ENCODE results near the gene PRX. TPM values are rescaled to one million over a fixed set of nuclear protein-coding genes. Genes with fewer than 3 reads are reported as not detected.

The PRX gene
- total and polyA plus RNA-seq, 2 of the 4 experiments (the other 2 are of a cell fraction): 0.90 to 1.7 TPM

DNA sequence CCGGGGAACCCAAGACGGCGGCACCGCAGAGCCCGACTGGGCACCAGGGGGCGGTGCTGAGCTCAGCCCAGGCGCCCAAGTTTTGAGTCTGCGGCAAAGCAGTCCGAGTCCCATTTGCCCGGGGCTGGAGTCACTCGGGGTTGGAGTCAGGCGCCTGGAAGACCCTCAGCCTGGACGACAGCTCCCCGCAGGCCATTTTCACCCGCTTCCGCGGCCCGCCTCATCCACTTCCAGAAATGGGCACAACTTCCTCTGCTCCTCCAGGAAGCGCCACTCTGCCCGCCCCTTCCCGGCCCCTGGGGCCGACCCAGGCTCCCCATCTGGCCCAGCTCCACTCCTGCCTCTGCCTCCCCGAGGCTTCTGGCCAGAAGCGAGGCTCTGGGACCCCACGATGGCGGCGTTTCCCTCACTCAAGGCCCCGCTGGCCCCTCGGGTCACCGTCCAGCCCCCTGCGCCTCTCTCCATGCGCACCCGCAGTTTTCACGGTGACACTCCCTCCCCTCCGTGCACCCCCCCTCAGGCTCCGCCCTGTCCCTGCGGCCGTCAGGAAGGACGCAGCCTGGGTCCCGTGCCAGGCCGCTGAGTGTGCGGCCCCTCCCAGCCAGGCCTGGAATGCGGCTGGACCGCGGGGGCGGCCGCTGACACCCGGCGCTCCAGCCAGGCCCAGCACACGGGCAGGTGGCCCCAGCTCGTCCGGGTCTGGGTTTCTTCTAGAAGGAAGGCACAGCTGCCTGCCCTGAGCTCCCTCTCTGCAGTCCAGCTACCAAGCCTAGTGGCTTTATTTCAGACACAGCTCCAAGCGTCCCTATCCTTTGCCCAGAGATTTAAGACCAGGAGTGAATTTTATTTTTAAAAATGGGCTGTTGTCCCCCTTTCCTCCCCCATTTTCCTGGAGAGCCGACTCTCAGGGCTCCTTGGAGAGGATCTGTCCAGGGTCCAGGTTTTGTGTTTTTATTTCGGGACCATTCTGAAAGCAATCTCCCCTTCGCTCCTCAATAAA lies 7.9 kb upstream of the PRX start (continued):
- TF ChIP-seq, protein P1, sequence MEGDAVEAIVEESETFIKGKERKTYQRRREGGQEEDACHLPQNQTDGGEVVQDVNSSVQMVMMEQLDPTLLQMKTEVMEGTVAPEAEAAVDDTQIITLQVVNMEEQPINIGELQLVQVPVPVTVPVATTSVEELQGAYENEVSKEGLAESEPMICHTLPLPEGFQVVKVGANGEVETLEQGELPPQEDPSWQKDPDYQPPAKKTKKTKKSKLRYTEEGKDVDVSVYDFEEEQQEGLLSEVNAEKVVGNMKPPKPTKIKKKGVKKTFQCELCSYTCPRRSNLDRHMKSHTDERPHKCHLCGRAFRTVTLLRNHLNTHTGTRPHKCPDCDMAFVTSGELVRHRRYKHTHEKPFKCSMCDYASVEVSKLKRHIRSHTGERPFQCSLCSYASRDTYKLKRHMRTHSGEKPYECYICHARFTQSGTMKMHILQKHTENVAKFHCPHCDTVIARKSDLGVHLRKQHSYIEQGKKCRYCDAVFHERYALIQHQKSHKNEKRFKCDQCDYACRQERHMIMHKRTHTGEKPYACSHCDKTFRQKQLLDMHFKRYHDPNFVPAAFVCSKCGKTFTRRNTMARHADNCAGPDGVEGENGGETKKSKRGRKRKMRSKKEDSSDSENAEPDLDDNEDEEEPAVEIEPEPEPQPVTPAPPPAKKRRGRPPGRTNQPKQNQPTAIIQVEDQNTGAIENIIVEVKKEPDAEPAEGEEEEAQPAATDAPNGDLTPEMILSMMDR (conservative IDR thresholded peaks at IDR 0.05; ENCODE audit: low read depth, low read length): peak; percentile 91
- TF ChIP-seq POLR2A (IDR thresholded peaks at IDR 0.05; ENCODE audit: low read depth, low read length): peak; percentile 90
- peak; percentile 23; the same call in 1 of the 2 replicates for TF ChIP-seq FOS (IDR thresholded peaks at IDR 0.05; ENCODE audit: low read depth, low read length)
